Nephron progenitor cell (in vitro differentiated cells): Measurements from ENCODE around the gene RAC2.

ENCODE experiments used
- DNase-seq: peaks from one replicate; pipeline ENCODE4 v3.0.0; 2021
- H3K27ac Mint-ChIP-seq: 2 replicates; pipeline ENCODE4 v1.8.0; 2021; ENCODE audit warnings: mild to moderate bottlenecking, moderate library complexity, mixed read lengths
- H3K27me3 Mint-ChIP-seq: 2 replicates; pipeline ENCODE4 v1.8.0; 2021; ENCODE audit warnings: mild to moderate bottlenecking, low read depth, mixed read lengths; ENCODE audit not compliant: poor library complexity
- H3K36me3 Mint-ChIP-seq: 2 replicates; pipeline ENCODE4 v1.8.0; 2021; ENCODE audit warnings: low read depth, mixed read lengths
- H3K4me1 Mint-ChIP-seq: 2 replicates; pipeline ENCODE4 v1.8.0; 2021; ENCODE audit warnings: mixed read lengths
- H3K4me3 Mint-ChIP-seq: 2 replicates; pipeline ENCODE4 v1.8.0; 2021; ENCODE audit warnings: mild to moderate bottlenecking, moderate library complexity, mixed read lengths
- H3K9me3 Mint-ChIP-seq: 2 replicates; pipeline ENCODE4 v1.8.0; 2021; ENCODE audit warnings: mild to moderate bottlenecking, moderate library complexity, mixed read lengths
- CTCF ChIP-seq: fragments of 200-600 bp; sonication (generic); IDR thresholded peaks from 2 replicates; pipeline ENCODE4 v1.5.0; 2021; ENCODE audit warnings: antibody characterized with exemption

RAC2 gene

GRCh38 chr22:37199760-37200108 is 44.3 kb downstream of the RAC2 start:
- Mint-ChIP-seq H3K9me3 (no peaks in the 10 kb centered on the region), H3K4me1 (peaks cover 41% of the 10 kb centered on the region), H3K27ac (no peak overlapping the region), H3K27me3 (peaks cover 7% of the 10 kb centered on the region), H3K4me3 (no peak overlapping the region), H3K36me3 (no peaks in the 10 kb centered on the region)
- DNase-seq, result no peak
- TF ChIP-seq CTCF, result no peak

- Mint-ChIP-seq H3K4me3 (peak overlapping the region; percentile 79), H3K4me1 (peaks cover 46% of the 10 kb centered on the region), H3K36me3 (no peaks in the 10 kb centered on the region), H3K27me3 (peaks cover 7% of the 10 kb centered on the region), H3K27ac (peak overlapping the region; percentile 81), H3K9me3 (no peaks in the 10 kb centered on the region)
- DNase-seq, result peak; percentile 100
- TF ChIP-seq CTCF, result peak; percentile 94
These were observed 44.8 kb downstream of the RAC2 start for GRCh38 chr22:37199103-37199759.

- Mint-ChIP-seq H3K9me3 (peaks cover 7% of the 10 kb centered on the region), H3K4me1 (peaks cover 48% of the 10 kb centered on the region), H3K27ac (peak overlapping the region; percentile 94), H3K4me3 (peak overlapping the region; percentile 79), H3K27me3 (peaks cover 5% of the 10 kb centered on the region), H3K36me3 (no peaks in the 10 kb centered on the region)
- peak; percentile 93 for TF ChIP-seq CTCF
- peak; percentile 95 for DNase-seq
These were observed 45.6 kb downstream of the RAC2 start for GRCh38 chr22:37198258-37199102.

- Mint-ChIP-seq H3K36me3 (peaks cover 2% of the 10 kb centered on the region), H3K27me3 (peaks cover 3% of the 10 kb centered on the region), H3K27ac (peak overlapping the region; percentile 94), H3K4me3 (peak overlapping the region; percentile 79), H3K9me3 (peaks cover 15% of the 10 kb centered on the region), H3K4me1 (peaks cover 42% of the 10 kb centered on the region)
- TF ChIP-seq CTCF, result no peak
- DNase-seq, result no peak
These were observed 46.4 kb downstream of the RAC2 start for GRCh38 chr22:37197451-37198257.

GRCh38 chr22:37196539-37197450 is 47.3 kb downstream of the RAC2 start:
- peaks cover 42% of the 10 kb centered on the region for H3K4me1 Mint-ChIP-seq
- H3K9me3 Mint-ChIP-seq, result peaks cover 24% of the 10 kb centered on the region
- H3K27ac Mint-ChIP-seq, result no peak overlapping the region
- no peak overlapping the region for H3K4me3 Mint-ChIP-seq
- DNase-seq, result no peak
- no peak for TF ChIP-seq CTCF
- H3K27me3 Mint-ChIP-seq, result peaks cover 3% of the 10 kb centered on the region
- peaks cover 10% of the 10 kb centered on the region for H3K36me3 Mint-ChIP-seq
